Panc1 (cell line): Measurements from ENCODE around the gene MRC1.

Experiments
- POLR2AphosphoS5 ChIP-seq: IDR thresholded peaks from 2 replicates; pipeline ENCODE4 v1.6.1; 2012; ENCODE audit warnings: mild to moderate bottlenecking, low read depth, low read length, moderate library complexity
- TF ChIP-seq, protein P1 (sequence below): fragments of 450-650 bp; IDR thresholded peaks from 2 replicates; pipeline ENCODE4 v1.5.1; 2017; ENCODE audit warnings: mild to moderate bottlenecking
- TF ChIP-seq, protein P2 (sequence below), 2 experiments: IDR thresholded peaks; 2 replicates each; pipeline ENCODE4 v1.6.1; 2011 to 2012; ENCODE audit warnings: low read depth in 2 of 2, control low read depth in 1 of 2, low read length in 1 of 2, mild to moderate bottlenecking in 1 of 2, moderate library complexity in 1 of 2; ENCODE audit not compliant: insufficient read depth in 1 of 2

DNA sequence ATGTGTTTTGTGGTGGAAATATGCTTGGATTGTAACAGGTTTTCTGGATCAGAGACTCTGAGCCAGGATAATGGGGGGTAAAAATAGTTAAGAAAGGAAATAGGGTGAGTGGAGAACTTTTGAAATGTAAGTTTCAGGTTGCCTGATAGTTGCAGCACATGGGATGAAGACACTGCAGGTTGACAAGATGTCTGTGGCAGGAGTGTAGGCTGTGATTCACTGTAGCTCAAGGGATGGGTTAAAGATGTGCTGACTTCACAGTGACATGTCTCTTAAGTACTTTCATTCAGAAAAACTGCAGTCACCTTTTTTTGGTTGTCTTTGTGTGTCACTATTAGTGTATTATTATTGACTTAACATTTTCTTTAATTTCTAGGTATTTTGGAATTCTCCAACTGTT lies 79.0 kb downstream of the MRC1 start:
- TF ChIP-seq, protein P1, sequence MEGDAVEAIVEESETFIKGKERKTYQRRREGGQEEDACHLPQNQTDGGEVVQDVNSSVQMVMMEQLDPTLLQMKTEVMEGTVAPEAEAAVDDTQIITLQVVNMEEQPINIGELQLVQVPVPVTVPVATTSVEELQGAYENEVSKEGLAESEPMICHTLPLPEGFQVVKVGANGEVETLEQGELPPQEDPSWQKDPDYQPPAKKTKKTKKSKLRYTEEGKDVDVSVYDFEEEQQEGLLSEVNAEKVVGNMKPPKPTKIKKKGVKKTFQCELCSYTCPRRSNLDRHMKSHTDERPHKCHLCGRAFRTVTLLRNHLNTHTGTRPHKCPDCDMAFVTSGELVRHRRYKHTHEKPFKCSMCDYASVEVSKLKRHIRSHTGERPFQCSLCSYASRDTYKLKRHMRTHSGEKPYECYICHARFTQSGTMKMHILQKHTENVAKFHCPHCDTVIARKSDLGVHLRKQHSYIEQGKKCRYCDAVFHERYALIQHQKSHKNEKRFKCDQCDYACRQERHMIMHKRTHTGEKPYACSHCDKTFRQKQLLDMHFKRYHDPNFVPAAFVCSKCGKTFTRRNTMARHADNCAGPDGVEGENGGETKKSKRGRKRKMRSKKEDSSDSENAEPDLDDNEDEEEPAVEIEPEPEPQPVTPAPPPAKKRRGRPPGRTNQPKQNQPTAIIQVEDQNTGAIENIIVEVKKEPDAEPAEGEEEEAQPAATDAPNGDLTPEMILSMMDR, result no peak
- TF ChIP-seq, protein P2, sequence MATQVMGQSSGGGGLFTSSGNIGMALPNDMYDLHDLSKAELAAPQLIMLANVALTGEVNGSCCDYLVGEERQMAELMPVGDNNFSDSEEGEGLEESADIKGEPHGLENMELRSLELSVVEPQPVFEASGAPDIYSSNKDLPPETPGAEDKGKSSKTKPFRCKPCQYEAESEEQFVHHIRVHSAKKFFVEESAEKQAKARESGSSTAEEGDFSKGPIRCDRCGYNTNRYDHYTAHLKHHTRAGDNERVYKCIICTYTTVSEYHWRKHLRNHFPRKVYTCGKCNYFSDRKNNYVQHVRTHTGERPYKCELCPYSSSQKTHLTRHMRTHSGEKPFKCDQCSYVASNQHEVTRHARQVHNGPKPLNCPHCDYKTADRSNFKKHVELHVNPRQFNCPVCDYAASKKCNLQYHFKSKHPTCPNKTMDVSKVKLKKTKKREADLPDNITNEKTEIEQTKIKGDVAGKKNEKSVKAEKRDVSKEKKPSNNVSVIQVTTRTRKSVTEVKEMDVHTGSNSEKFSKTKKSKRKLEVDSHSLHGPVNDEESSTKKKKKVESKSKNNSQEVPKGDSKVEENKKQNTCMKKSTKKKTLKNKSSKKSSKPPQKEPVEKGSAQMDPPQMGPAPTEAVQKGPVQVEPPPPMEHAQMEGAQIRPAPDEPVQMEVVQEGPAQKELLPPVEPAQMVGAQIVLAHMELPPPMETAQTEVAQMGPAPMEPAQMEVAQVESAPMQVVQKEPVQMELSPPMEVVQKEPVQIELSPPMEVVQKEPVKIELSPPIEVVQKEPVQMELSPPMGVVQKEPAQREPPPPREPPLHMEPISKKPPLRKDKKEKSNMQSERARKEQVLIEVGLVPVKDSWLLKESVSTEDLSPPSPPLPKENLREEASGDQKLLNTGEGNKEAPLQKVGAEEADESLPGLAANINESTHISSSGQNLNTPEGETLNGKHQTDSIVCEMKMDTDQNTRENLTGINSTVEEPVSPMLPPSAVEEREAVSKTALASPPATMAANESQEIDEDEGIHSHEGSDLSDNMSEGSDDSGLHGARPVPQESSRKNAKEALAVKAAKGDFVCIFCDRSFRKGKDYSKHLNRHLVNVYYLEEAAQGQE (IDR thresholded peaks at IDR 0.05; ENCODE audit: insufficient read depth in 1 of 2, low read depth in 2 of 2, low read length in 1 of 2), result no peak
- TF ChIP-seq POLR2AphosphoS5, result no peak
